Measurements from ENCODE around the gene ALDH1A1. TPM values are rescaled to one million over a fixed set of nuclear protein-coding genes. Genes with fewer than 3 reads are reported as not detected.

The ALDH1A1 gene
- total RNA-seq, 1 experiment from 2014 or later: 17.7 TPM

DNA sequence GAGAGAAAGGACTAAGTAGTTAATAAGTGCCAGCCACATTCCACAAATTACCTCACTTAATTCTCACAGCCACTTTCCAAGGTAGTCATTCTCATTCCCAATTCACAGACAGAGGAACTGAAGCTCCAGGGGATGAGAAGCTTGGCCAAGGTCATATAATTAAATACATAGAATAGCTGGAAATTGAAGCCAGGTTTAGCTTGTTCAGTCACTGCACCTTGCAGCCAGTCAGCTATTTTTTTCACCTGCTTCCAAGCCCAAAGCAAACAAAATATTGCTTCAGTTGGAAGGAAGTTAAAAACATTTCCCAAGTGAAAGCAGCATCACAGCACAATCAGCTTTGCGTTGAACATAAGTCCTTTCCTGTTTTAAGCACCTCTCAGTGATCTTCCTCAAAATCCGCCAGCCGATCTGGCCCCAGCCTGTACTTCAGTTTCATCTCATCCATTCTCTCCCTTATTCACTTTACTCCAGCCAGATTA, 4.8 kb downstream of the ALDH1A1 start:
- Mint-ChIP-seq H3K27ac (ENCODE audit: unreplicated experiment) (no peak overlapping the region), H3K9me3 (ENCODE audit: low read depth, unreplicated experiment) (no peaks in the 10 kb centered on the region), H3K27me3 (ENCODE audit: unreplicated experiment) (no peaks in the 10 kb centered on the region), H3K36me3 (ENCODE audit: insufficient read depth, unreplicated experiment) (peaks cover 15% of the 10 kb centered on the region), H3K4me1 (ENCODE audit: low read depth, unreplicated experiment) (peaks cover 25% of the 10 kb centered on the region), H3K4me3 (ENCODE audit: low read depth, unreplicated experiment) (peak overlapping the region; percentile 2)
- TF ChIP-seq, protein P1, sequence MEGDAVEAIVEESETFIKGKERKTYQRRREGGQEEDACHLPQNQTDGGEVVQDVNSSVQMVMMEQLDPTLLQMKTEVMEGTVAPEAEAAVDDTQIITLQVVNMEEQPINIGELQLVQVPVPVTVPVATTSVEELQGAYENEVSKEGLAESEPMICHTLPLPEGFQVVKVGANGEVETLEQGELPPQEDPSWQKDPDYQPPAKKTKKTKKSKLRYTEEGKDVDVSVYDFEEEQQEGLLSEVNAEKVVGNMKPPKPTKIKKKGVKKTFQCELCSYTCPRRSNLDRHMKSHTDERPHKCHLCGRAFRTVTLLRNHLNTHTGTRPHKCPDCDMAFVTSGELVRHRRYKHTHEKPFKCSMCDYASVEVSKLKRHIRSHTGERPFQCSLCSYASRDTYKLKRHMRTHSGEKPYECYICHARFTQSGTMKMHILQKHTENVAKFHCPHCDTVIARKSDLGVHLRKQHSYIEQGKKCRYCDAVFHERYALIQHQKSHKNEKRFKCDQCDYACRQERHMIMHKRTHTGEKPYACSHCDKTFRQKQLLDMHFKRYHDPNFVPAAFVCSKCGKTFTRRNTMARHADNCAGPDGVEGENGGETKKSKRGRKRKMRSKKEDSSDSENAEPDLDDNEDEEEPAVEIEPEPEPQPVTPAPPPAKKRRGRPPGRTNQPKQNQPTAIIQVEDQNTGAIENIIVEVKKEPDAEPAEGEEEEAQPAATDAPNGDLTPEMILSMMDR (IDR thresholded peaks at IDR 0.05; ENCODE audit: unreplicated experiment): no peak
- DNase-seq: no peak
- CTCF ChIA-PET: no interaction called here
- BruUV-seq (replicated peaks): no TSS peak
- intact Hi-C loops (cut with micrococcal nuclease; ENCODE audit: unreplicated experiment): no loop called here

DNA sequence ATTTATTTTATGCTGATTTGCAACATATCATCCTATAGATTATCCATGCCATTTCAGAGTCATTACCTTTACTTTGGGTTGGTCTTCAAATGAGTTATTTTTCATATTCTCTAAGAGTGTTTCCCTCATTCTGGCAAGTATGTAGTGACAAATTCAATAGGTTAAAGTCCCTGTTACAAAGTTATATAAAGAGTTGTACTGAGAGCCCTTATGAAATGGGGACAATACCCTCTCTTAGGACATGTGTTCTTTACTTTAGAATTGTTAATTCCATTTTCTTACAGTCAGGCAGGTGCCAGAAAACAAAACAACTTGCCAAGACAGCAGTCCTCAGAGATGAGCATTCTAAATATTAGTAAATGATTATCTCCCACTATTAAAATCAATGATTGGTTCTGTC, 6.0 kb downstream of the ALDH1A1 start:
- CTCF ChIA-PET: no interaction called here
- no peaks in the 10 kb centered on the region for H3K27me3 Mint-ChIP-seq (ENCODE audit: unreplicated experiment)

DNA sequence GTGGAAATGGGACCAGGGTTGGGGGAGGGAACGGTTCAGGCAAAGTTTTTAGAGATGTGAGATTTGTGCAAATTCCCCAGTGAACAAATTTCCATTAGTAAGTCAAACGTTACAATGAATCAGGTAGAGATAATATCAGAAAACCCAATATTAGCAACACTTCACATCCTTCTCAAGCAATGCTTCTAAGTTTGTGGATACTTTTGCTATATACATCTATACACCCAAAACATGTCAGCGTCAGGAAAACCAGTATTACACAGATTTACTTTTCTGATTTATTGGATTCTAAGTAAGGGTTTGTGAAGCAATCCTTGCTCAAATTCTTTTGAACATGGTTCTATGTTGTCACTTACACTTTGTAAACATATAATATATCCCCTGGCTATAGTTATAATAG, 6.5 kb downstream of the ALDH1A1 start:
- Mint-ChIP-seq H3K9me3 (ENCODE audit: low read depth, unreplicated experiment) (no peaks in the 10 kb centered on the region), H3K27me3 (ENCODE audit: unreplicated experiment) (no peaks in the 10 kb centered on the region), H3K4me3 (ENCODE audit: low read depth, unreplicated experiment) (no peak overlapping the region), H3K4me1 (ENCODE audit: low read depth, unreplicated experiment) (peaks cover 17% of the 10 kb centered on the region), H3K36me3 (ENCODE audit: insufficient read depth, unreplicated experiment) (peaks cover 9% of the 10 kb centered on the region), H3K27ac (ENCODE audit: unreplicated experiment) (no peak overlapping the region)
- intact Hi-C loops (cut with micrococcal nuclease; ENCODE audit: unreplicated experiment): no loop called here
- CTCF ChIA-PET: no interaction called here
- BruUV-seq (replicated peaks): no TSS peak
- no peak for DNase-seq
- TF ChIP-seq, protein P1 (IDR thresholded peaks at IDR 0.05; ENCODE audit: unreplicated experiment): no peak

More for the DNA sequence above, 6.0 kb downstream of the ALDH1A1 start:
- intact Hi-C loops (cut with micrococcal nuclease; ENCODE audit: unreplicated experiment): no loop called here
- Mint-ChIP-seq H3K9me3 (ENCODE audit: low read depth, unreplicated experiment) (no peaks in the 10 kb centered on the region), H3K4me1 (ENCODE audit: low read depth, unreplicated experiment) (peaks cover 17% of the 10 kb centered on the region), H3K27ac (ENCODE audit: unreplicated experiment) (no peak overlapping the region), H3K36me3 (ENCODE audit: insufficient read depth, unreplicated experiment) (peaks cover 9% of the 10 kb centered on the region), H3K4me3 (ENCODE audit: low read depth, unreplicated experiment) (no peak overlapping the region)
- TF ChIP-seq, protein P1 (IDR thresholded peaks at IDR 0.05; ENCODE audit: unreplicated experiment): no peak
- DNase-seq: no peak
- BruUV-seq (replicated peaks): no TSS peak

DNA sequence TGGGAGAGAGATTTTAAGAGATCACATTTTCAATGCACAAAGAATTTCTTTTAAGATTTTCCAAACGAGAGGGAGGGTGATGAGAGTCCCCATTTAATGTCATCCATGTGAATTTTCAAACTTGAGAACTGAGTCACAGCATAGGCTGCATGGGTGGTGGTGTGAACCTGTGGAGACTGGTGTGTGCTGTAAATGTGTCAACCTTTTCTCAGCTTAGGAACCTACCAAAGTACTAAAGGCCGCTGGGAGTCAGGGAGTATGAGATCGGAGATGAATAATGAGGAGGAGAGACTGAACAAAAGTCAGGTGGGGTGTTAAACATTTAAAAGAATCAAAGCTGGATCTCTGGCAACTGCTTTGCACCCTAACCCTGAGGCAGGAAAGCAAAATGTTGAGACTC, 7.5 kb downstream of the ALDH1A1 start:
- Mint-ChIP-seq H3K9me3 (ENCODE audit: low read depth, unreplicated experiment) (no peaks in the 10 kb centered on the region), H3K4me1 (ENCODE audit: low read depth, unreplicated experiment) (peaks cover 17% of the 10 kb centered on the region), H3K4me3 (ENCODE audit: low read depth, unreplicated experiment) (no peak overlapping the region), H3K27ac (ENCODE audit: unreplicated experiment) (no peak overlapping the region), H3K27me3 (ENCODE audit: unreplicated experiment) (no peaks in the 10 kb centered on the region), H3K36me3 (ENCODE audit: insufficient read depth, unreplicated experiment) (peaks cover 9% of the 10 kb centered on the region)
- no TSS peak for BruUV-seq (replicated peaks)
- TF ChIP-seq, protein P1 (IDR thresholded peaks at IDR 0.05; ENCODE audit: unreplicated experiment): no peak
- intact Hi-C loops (cut with micrococcal nuclease; ENCODE audit: unreplicated experiment): no loop called here
- CTCF ChIA-PET: no interaction called here
- no peak for DNase-seq
